HepG2 (cell line): ENCODE results near the gene SPHK2. TPM values are rescaled to one million over a fixed set of nuclear protein-coding genes. Genes with fewer than 3 reads are reported as not detected.
"Not testable (repeated sequence)": the region's sequence is repeated elsewhere in the genome, so short reads cannot be mapped to it uniquely, and the experiment has no call there.

Experiments used
- ATAC-seq: fragments of 200-7000 bp; cut with Tn5 transposase; 3 replicates; pipeline ENCODE4 v1.9.1; 2020; ENCODE audit warnings: mild to moderate bottlenecking, moderate library complexity
- BruUV-seq: library from RNA; stranded (reverse); fragments of 400-500 nt; replicated peaks from 2 replicates; lab custom pipeline; 2021; lab: Mats Ljungman, UMichigan
- CTCF ChIA-PET: fragments of 300-600 bp; formaldehyde crosslinking; extraction: SDS; loops from one replicate; lab custom pipeline; 2021; ENCODE audit warnings: low total read pairs, inconsistent platforms, low intra/inter-chr PET ratio; lab: Yijun Ruan, JAX
- POLR2A ChIA-PET: fragments of 350-600 bp; sonication (Branson Sonifier 250); formaldehyde crosslinking; loops from one replicate; lab custom pipeline; 2020; ENCODE audit warnings: antibody characterized with exemption, inconsistent platforms; lab: Yijun Ruan, JAX
- DNase-seq: peaks from one replicate; pipeline ENCODE4 v3.0.0-alpha.2; 2015; ENCODE audit warnings: low spot score
- FAIRE-seq: peaks from 3 replicates; lab custom pipeline; 2011; peaks lifted over from hg19 to GRCh38; lab: Jason Lieb, UNC
- H2AFZ ChIP-seq: one replicate; pipeline ENCODE4 v1.6.1; 2011; ENCODE audit warnings: low read length, inconsistent platforms
- H3K27ac ChIP-seq: fragments of 300-600 bp; 3 replicates; pipeline ENCODE4 v1.8.0; 2011; ENCODE audit warnings: mixed run types, mild to moderate bottlenecking, mixed read lengths, low read length, inconsistent platforms; ENCODE audit not compliant: insufficient read depth; ENCODE audit errors: extremely low read length
- H3K27me3 ChIP-seq, 2 experiments: fragments of 200-600 bp in 1 of 2; 2 replicates in 1 of 2; 3 replicates in 1 of 2; pipeline versions ENCODE4 v1.6.0 to v1.8.0; 2011; ENCODE audit warnings: low read length in 2 of 2, mild to moderate bottlenecking in 2 of 2, moderate library complexity in 2 of 2, inconsistent platforms in 1 of 2; ENCODE audit not compliant: insufficient read depth in 2 of 2, control insufficient read depth in 1 of 2
- H3K36me3 ChIP-seq, 2 experiments: fragments of 200-600 bp in 1 of 2; replicated peaks in 1 of 2; 2 replicates in 1 of 2; 3 replicates in 1 of 2; pipeline versions ENCODE4 v1.5.1 to v1.8.0; 2011; ENCODE audit warnings: low read length in 2 of 2, inconsistent platforms in 1 of 2; ENCODE audit not compliant: insufficient read depth in 2 of 2, control insufficient read depth in 1 of 2
- H3K4me1 ChIP-seq: 2 replicates; pipeline ENCODE4 v1.5.1; 2012; ENCODE audit warnings: low read length, inconsistent platforms; ENCODE audit not compliant: insufficient read depth
- H3K4me2 ChIP-seq: 2 replicates; pipeline ENCODE4 v1.6.0; 2011; ENCODE audit warnings: low read depth, low read length, inconsistent platforms
- H3K4me3 ChIP-seq, 3 experiments: fragments of 200-600 bp in 1 of 3; sonication (generic), shearing (Covaris generic) in 1 of 3; replicated peaks in 1 of 3; 2 replicates each; pipeline ENCODE4 v1.5.1; 2011 to 2016; ENCODE audit warnings: low read length in 3 of 3, inconsistent platforms in 2 of 3, low read depth in 2 of 3, mild to moderate bottlenecking in 2 of 3, control low read depth in 1 of 3, mixed read lengths in 1 of 3; ENCODE audit not compliant: insufficient read depth in 1 of 3
- H3K79me2 ChIP-seq: one replicate; pipeline ENCODE4 v1.6.1; 2011; ENCODE audit warnings: low read length, inconsistent platforms; ENCODE audit not compliant: insufficient read depth
- H3K9ac ChIP-seq: 2 replicates; pipeline ENCODE4 v1.6.0; 2011; ENCODE audit warnings: mild to moderate bottlenecking, low read depth, low read length, inconsistent platforms; ENCODE audit not compliant: insufficient read depth
- H3K9me3 ChIP-seq: 2 replicates; pipeline ENCODE4 v1.5.1; 2012; ENCODE audit warnings: mild to moderate bottlenecking, low read length
- H4K20me1 ChIP-seq: 2 replicates; pipeline ENCODE4 v1.6.0; 2011; ENCODE audit warnings: inconsistent platforms, mild to moderate bottlenecking, low read length, moderate library complexity; ENCODE audit not compliant: insufficient read depth
- PHF20 ChIP-seq: sonication (generic); formaldehyde crosslinking; IDR thresholded peaks from 2 replicates; pipeline ENCODE4 v1.5.0; 2020; ENCODE audit warnings: mild to moderate bottlenecking, missing genetic modification reagents
- ZNF121 ChIP-seq: sonication (generic); formaldehyde crosslinking; IDR thresholded peaks from 2 replicates; pipeline ENCODE4 v1.5.0; 2020; ENCODE audit warnings: mild to moderate bottlenecking, missing genetic modification reagents
- WGBS: methylation state at CpG from one replicate; pipeline ENCODE4 v1.1.6; 2017; ENCODE audit warnings: low lambda C conversion rate; 5-methylcytosine and 5-hydroxymethylcytosine counted together
- in situ Hi-C: cut with HindIII; loops from 2 replicates; pipeline ENCODE4 v1.10.0; 2017; ENCODE audit warnings: low pct_unique_long_range_greater_than_20kb; ENCODE audit not compliant: extremely low pct_ligation_motif_present
- intact Hi-C: fragments of 100-400 bp; cut with micrococcal nuclease; formaldehyde crosslinking; loops from one replicate; pipeline ENCODE4 v1.10.0; 2022; ENCODE audit not compliant: unreplicated experiment
- polyA plus RNA-seq, 8 experiments: library from polyadenylated mRNA; depleted of rRNA in 3 of 8; stranded (reverse) in 7 of 8; unstranded in 1 of 8; fragments of >200 nt; fragmentation: Illumina TruSeq in 4 of 8; extraction: Trizol in 4 of 8; gene quantifications; 2 replicates each; pipeline versions ENCODE4 v1.2.1 to v1.2.3, GENCODE V29; 2011 to 2016; ENCODE audit warnings: low read depth in 4 of 8, missing spikeins in 1 of 8, mixed read lengths in 1 of 8; ENCODE audit not compliant: insufficient read depth in 1 of 8
- total RNA-seq, 5 experiments: library from RNA; depleted of rRNA; stranded (reverse); fragments of >200 nt; fragmentation: Illumina TruSeq; extraction: Trizol; gene quantifications; 2 replicates each; pipeline ENCODE4 v1.2.3, GENCODE V29; 2016; ENCODE audit warnings: low read depth in 1 of 5
- TF ChIP-seq, protein P1 (sequence below): sonication (generic); formaldehyde crosslinking; IDR thresholded peaks from 2 replicates; pipeline ENCODE4 v1.5.0; 2020; ENCODE audit warnings: mild to moderate bottlenecking, missing genetic modification reagents
- TF ChIP-seq, protein P2 (sequence below): sonication (generic); formaldehyde crosslinking; IDR thresholded peaks from 2 replicates; pipeline ENCODE4 v1.4.0; 2020; ENCODE audit warnings: missing genetic modification reagents

The SPHK2 gene
- total and polyA plus RNA-seq, 2 of the 13 experiments (the other 11 are each of a cell fraction or from before 2014, with no cell fraction given), result 2.9 to 14.4 TPM

GRCh38 chr19:48577908-48578307 is 41.4 kb upstream of the SPHK2 start:
- TF ChIP-seq ZNF121, result peak; percentile 83
- TF ChIP-seq, protein P1, sequence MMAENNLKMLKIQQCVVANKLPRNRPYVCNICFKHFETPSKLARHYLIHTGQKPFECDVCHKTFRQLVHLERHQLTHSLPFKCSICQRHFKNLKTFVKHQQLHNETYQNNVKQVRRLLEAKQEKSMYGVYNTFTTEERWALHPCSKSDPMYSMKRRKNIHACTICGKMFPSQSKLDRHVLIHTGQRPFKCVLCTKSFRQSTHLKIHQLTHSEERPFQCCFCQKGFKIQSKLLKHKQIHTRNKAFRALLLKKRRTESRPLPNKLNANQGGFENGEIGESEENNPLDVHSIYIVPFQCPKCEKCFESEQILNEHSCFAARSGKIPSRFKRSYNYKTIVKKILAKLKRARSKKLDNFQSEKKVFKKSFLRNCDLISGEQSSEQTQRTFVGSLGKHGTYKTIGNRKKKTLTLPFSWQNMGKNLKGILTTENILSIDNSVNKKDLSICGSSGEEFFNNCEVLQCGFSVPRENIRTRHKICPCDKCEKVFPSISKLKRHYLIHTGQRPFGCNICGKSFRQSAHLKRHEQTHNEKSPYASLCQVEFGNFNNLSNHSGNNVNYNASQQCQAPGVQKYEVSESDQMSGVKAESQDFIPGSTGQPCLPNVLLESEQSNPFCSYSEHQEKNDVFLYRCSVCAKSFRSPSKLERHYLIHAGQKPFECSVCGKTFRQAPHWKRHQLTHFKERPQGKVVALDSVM (CRISPR knock-in tag), result 0 out of 2 replicates have a peak, but pooled peaks have one; percentile 55
- H3K79me2 ChIP-seq, FAIRE-seq, intact Hi-C loops, H3K27me3 ChIP-seq, CTCF ChIA-PET, POLR2A ChIA-PET, H3K9me3 ChIP-seq, DNase-seq, H2AFZ ChIP-seq, BruUV-seq, H3K36me3 ChIP-seq, H4K20me1 ChIP-seq, in situ Hi-C loops, H3K4me3 ChIP-seq, H3K4me2 ChIP-seq, H3K27ac ChIP-seq, ATAC-seq, H3K9ac ChIP-seq: not testable (repeated sequence)
- H3K4me1 ChIP-seq, result peaks cover 25% of the 10 kb centered on the region
- WGBS, result 83% methylated on average over 7 of the region's 7 CpGs

DNA sequence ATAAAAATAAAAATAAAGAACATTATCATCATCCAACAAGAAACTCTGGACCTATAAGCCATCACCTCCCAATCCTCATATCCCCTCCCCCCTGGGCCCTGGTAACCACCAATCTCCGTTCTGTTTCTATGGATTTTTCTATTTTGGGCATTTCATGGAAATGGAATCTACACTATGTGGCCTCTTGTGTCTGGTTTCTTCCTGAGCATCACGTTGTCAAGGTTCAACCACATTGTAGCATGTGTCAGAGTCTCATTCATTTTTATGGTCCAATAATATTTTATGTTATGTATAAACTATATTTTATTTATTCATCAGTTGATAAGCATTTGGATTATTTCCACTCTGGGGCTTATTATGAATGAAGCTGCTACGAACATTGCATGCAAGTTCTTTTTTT is 40.4 kb upstream of the SPHK2 start:
- Histone ChIP-seq H2AFZ (no peak overlapping the region), H4K20me1 (no peaks in the 10 kb centered on the region), H3K4me3 (no peak overlapping the region), H3K36me3 (no peaks in the 10 kb centered on the region), H3K27me3 (no peaks in the 10 kb centered on the region; a peak in 1 of 5 replicates)
- FAIRE-seq (no peak), DNase-seq (no peak)
- intact Hi-C loops, result no loop called here
- in situ Hi-C loops, result no loop called here
- BruUV-seq, result no TSS peak
- no peak for TF ChIP-seq PHF20 (CRISPR knock-in tag)
- TF ChIP-seq, protein P2, sequence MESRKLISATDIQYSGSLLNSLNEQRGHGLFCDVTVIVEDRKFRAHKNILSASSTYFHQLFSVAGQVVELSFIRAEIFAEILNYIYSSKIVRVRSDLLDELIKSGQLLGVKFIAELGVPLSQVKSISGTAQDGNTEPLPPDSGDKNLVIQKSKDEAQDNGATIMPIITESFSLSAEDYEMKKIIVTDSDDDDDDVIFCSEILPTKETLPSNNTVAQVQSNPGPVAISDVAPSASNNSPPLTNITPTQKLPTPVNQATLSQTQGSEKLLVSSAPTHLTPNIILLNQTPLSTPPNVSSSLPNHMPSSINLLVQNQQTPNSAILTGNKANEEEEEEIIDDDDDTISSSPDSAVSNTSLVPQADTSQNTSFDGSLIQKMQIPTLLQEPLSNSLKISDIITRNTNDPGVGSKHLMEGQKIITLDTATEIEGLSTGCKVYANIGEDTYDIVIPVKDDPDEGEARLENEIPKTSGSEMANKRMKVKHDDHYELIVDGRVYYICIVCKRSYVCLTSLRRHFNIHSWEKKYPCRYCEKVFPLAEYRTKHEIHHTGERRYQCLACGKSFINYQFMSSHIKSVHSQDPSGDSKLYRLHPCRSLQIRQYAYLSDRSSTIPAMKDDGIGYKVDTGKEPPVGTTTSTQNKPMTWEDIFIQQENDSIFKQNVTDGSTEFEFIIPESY, result no peak
- TF ChIP-seq, all 625 proteins: peak for 0
- H3K4me1 ChIP-seq, result peaks cover 23% of the 10 kb centered on the region
- CTCF ChIA-PET, result no interaction called here
- H3K79me2 ChIP-seq, result no peaks in the 10 kb centered on the region
- 22% methylated on average over 3 of the region's 3 CpGs for WGBS
- H3K27ac ChIP-seq, result no peak overlapping the region
- H3K9ac ChIP-seq, result no peak overlapping the region
- no peak overlapping the region for H3K4me2 ChIP-seq
- no peak for ATAC-seq
- POLR2A ChIA-PET, result interaction anchor here (1.2 kb wide), 1 partner anchor 77 kb away, joined by 3 read pairs; no protein-coding TSS in a partner anchor
- H3K9me3 ChIP-seq, result no peaks in the 10 kb centered on the region
